ENCODE measurements around the gene TIMM29.

DNA sequence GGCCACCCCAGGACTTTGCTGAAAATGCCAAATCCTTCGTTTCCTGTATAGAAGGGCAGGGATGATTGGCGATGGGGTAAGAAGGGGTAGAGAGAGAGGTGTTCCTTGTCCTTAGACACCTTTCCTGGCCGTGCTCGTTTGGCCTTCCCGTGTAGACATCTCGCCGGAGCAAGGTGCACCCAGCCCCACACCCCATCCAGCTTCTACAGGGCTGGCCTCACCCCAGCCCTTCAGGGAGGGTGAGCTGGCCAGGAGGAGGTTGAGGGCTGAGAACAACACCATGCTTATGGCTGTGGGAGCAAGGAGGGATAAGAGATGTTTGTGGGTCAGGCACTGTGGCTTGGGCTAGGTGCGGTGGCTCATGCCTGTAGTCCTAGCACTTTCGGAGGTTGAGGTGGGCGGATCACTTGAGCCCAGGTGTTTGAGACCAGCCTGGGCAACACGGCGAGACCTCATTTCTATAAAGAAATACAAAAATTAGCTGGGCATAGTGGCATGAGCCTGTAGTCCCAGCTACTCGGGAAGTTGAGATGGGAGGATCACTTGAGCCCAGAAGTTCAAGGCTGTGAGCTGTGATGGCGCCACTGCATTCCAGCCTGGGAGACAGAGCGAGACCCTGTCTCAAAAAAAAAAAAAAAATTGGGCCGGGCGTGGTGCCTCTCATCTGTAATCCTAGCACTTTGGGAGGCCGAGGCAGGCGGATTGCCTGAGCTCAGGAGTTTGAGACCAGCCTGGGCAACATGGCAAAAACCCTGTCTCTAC lies 47.7 kb downstream of the TIMM29 start:
- TF ChIP-seq, protein P1, sequence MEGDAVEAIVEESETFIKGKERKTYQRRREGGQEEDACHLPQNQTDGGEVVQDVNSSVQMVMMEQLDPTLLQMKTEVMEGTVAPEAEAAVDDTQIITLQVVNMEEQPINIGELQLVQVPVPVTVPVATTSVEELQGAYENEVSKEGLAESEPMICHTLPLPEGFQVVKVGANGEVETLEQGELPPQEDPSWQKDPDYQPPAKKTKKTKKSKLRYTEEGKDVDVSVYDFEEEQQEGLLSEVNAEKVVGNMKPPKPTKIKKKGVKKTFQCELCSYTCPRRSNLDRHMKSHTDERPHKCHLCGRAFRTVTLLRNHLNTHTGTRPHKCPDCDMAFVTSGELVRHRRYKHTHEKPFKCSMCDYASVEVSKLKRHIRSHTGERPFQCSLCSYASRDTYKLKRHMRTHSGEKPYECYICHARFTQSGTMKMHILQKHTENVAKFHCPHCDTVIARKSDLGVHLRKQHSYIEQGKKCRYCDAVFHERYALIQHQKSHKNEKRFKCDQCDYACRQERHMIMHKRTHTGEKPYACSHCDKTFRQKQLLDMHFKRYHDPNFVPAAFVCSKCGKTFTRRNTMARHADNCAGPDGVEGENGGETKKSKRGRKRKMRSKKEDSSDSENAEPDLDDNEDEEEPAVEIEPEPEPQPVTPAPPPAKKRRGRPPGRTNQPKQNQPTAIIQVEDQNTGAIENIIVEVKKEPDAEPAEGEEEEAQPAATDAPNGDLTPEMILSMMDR (IDR thresholded peaks at IDR 0.05), result no peak
- TF ChIP-seq POLR2A (IDR thresholded peaks at IDR 0.05), result no peak
- no peak for TF ChIP-seq POLR2AphosphoS5 (IDR thresholded peaks at IDR 0.05)
